ENCODE measurements around the gene LAMA2. TPM values are rescaled to one million over a fixed set of nuclear protein-coding genes. Genes with fewer than 3 reads are reported as not detected.

The LAMA2 gene
- total and polyA plus RNA-seq, 4 donors, result 5.2 to 105 (median 45.9) TPM

DNA sequence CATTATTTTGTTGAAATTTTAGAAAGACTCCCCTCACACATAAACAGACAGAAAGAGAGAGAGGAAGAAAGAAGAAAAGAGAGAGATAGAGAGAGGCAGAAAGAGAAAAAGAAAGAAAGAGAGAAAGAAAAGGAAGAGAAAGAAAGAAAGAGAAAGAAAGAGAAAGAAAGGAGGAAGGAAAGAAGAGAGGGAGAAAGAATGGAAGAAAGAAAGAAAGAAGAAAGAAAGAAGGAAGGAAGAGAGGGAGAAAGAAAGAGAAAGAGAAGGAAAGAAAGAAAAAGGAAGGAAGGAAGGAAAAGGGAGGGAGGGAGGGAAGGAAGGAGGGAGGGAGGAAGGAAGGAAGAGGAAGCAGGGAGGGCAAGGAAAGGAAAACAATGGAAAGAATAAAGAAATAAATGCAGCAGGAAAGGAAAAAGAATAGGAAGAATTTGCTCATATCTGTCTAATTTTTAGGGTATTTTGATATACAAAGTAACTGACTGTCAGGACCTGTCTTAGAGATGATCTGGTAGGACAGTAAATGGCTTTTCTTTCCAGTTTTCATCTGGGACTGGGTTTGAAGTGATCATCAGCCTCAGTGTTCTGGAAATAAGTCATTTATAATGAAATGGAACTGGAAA, 325.6 kb downstream of the LAMA2 start:
- ATAC-seq (ENCODE audit: insufficient read depth, low FRiP score), result no peak
- no peak for DNase-seq

DNA sequence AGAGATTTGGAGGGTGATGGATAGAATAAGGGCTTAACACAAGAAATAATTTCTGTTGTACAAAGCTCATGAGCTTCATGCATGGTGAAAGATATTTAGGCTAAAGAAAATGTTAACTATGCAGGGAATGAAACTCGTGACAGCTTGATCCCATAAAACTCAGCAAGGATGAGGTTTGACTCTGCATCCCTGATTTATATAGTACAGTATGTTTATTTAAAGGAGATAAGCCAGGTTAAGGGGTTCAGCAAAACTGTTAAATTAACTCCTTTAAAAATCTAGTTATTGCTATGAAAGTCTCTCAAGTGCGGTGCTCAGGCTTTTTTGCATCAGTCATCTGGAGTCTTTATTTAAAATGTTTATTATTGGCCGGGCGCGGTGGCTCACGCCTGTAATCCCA, 326.4 kb downstream of the LAMA2 start:
- ATAC-seq (ENCODE audit: insufficient read depth, low FRiP score), result no peak

More for the DNA sequence above, 325.6 kb downstream of the LAMA2 start:
- Histone ChIP-seq H3K27ac (ENCODE audit: low read depth in 1 of 2, low read length in 1 of 2) (no peak overlapping the region), H3K36me3 (ENCODE audit: control insufficient read depth in 4 of 4, insufficient read depth in 4 of 4, low read length in 4 of 4) (peaks cover 0 to 2% (median under 1%) of the 10 kb centered on the region in 4 donors), H3K4me1 (ENCODE audit: control insufficient read depth in 5 of 5, insufficient read depth in 5 of 5, low read length in 5 of 5) (peaks cover 0 to 6% (median 0%) of the 10 kb centered on the region in 5 donors), H3K9me3 (ENCODE audit: control insufficient read depth in 4 of 4, insufficient read depth in 3 of 4, low read length in 3 of 4) (no peaks in the 10 kb centered on the region), H3K27me3 (ENCODE audit: control insufficient read depth in 3 of 3, insufficient read depth in 3 of 3, low read length in 2 of 3) (no peaks in the 10 kb centered on the region), H3K4me3 (no peak overlapping the region), H3K9ac (ENCODE audit: insufficient read depth in 1 of 2, low read length in 2 of 2) (no peak overlapping the region)
- TF ChIP-seq CTCF (IDR thresholded peaks at IDR 0.05; ENCODE audit: control extremely low read depth, extremely low read depth), result no peak

DNA sequence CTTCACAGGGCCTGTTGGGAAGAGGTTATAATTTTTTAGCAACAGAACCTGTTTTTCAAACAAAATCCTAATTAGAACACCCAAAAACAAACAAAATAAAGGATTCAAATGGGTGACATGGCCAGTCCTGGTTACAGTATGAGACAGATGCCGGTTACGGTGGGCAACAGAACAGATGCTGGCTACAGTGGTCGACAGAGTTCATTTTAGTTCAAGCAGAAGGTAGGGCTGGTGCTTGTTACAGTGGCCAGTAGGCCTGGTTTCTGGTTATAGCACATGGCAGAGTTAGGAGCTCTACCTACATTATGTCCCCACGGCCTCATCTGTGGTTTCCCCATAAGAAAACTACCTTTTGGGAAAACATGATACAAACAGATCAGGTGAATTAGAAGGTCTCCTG, 327.7 kb downstream of the LAMA2 start:
- Histone ChIP-seq H3K9me3 (ENCODE audit: control insufficient read depth in 4 of 4, insufficient read depth in 3 of 4, low read length in 3 of 4) (no peaks in the 10 kb centered on the region), H3K9ac (ENCODE audit: insufficient read depth in 1 of 2, low read length in 2 of 2) (no peak overlapping the region), H3K27ac (ENCODE audit: low read depth in 1 of 2, low read length in 1 of 2) (no peak overlapping the region), H3K36me3 (ENCODE audit: control insufficient read depth in 4 of 4, insufficient read depth in 4 of 4, low read length in 4 of 4) (peaks cover 0 to 2% (median under 1%) of the 10 kb centered on the region in 4 donors), H3K27me3 (ENCODE audit: control insufficient read depth in 3 of 3, insufficient read depth in 3 of 3, low read length in 2 of 3) (no peaks in the 10 kb centered on the region), H3K4me3 (no peak overlapping the region), H3K4me1 (ENCODE audit: control insufficient read depth in 5 of 5, insufficient read depth in 5 of 5, low read length in 5 of 5) (peaks cover 0 to 6% (median 0%) of the 10 kb centered on the region in 5 donors)
- DNase-seq (no peak), ATAC-seq (ENCODE audit: insufficient read depth, low FRiP score) (no peak)
- no peak for TF ChIP-seq CTCF (IDR thresholded peaks at IDR 0.05; ENCODE audit: control extremely low read depth, extremely low read depth)
- WGBS, 2 donors, result 89 to 90% methylated on average over 4 of the region's 4 CpGs

More for the DNA sequence above, 326.4 kb downstream of the LAMA2 start:
- Histone ChIP-seq H3K36me3 (ENCODE audit: control insufficient read depth in 4 of 4, insufficient read depth in 4 of 4, low read length in 4 of 4) (peaks cover 0 to 2% (median under 1%) of the 10 kb centered on the region in 4 donors), H3K27ac (ENCODE audit: low read depth in 1 of 2, low read length in 1 of 2) (no peak overlapping the region), H3K9ac (ENCODE audit: insufficient read depth in 1 of 2, low read length in 2 of 2) (no peak overlapping the region), H3K27me3 (ENCODE audit: control insufficient read depth in 3 of 3, insufficient read depth in 3 of 3, low read length in 2 of 3) (no peaks in the 10 kb centered on the region), H3K4me3 (no peak overlapping the region), H3K9me3 (ENCODE audit: control insufficient read depth in 4 of 4, insufficient read depth in 3 of 4, low read length in 3 of 4) (no peaks in the 10 kb centered on the region), H3K4me1 (ENCODE audit: control insufficient read depth in 5 of 5, insufficient read depth in 5 of 5, low read length in 5 of 5) (peaks cover 0 to 6% (median 0%) of the 10 kb centered on the region in 5 donors)
- DNase-seq, result no peak
- no peak for TF ChIP-seq CTCF (IDR thresholded peaks at IDR 0.05; ENCODE audit: control extremely low read depth, extremely low read depth)
- 76 to 82% methylated on average over 6 of the region's 6 CpGs for WGBS, 2 donors

DNA sequence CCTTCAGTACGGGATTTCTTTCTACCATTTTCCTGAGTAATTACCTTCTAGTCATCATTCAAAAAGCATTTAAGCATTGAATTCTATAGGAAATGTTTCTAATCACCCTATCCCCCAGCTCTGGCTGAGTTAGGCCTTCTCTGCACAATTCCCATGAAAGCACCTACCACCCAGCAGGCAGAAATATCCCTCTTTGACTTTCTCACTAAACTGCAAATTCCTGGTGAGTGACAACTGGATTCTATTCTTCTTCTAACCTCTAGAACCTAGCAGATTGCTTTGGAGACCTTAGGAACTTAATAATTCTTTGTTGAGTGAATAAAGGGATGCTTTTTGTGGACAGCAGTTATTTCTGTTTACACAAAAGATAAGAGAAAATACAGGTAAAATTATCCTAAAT, 328.7 kb downstream of the LAMA2 start:
- H3K9ac ChIP-seq (ENCODE audit: insufficient read depth in 1 of 2, low read length in 2 of 2), result no peak overlapping the region
- DNase-seq (no peak), ATAC-seq (ENCODE audit: insufficient read depth, low FRiP score) (no peak)
- 81 to 94% methylated on average over 1 of the region's 1 CpG for WGBS, 2 donors
- H3K27ac ChIP-seq (ENCODE audit: low read depth in 1 of 2, low read length in 1 of 2), result peak overlapping the region in 1 of 2 donors; percentile 29
- H3K4me3 ChIP-seq, result no peak overlapping the region
- H3K9me3 ChIP-seq (ENCODE audit: control insufficient read depth in 4 of 4, insufficient read depth in 3 of 4, low read length in 3 of 4), result no peaks in the 10 kb centered on the region
- H3K36me3 ChIP-seq (ENCODE audit: control insufficient read depth in 4 of 4, insufficient read depth in 4 of 4, low read length in 4 of 4), result peaks cover 0 to 2% (median under 1%) of the 10 kb centered on the region in 4 donors
- H3K4me1 ChIP-seq (ENCODE audit: control insufficient read depth in 5 of 5, insufficient read depth in 5 of 5, low read length in 5 of 5), result peaks cover 0 to 6% (median 3%) of the 10 kb centered on the region in 5 donors
- no peaks in the 10 kb centered on the region for H3K27me3 ChIP-seq (ENCODE audit: control insufficient read depth in 3 of 3, insufficient read depth in 3 of 3, low read length in 2 of 3)
- TF ChIP-seq CTCF (IDR thresholded peaks at IDR 0.05; ENCODE audit: control extremely low read depth, extremely low read depth), result no peak
